ENCODE results near the gene CENPN. TPM values are rescaled to one million over a fixed set of nuclear protein-coding genes. Genes with fewer than 3 reads are reported as not detected.

Gene CENPN
- total RNA-seq, 1 experiment from 2014 or later = 56.6 TPM

DNA sequence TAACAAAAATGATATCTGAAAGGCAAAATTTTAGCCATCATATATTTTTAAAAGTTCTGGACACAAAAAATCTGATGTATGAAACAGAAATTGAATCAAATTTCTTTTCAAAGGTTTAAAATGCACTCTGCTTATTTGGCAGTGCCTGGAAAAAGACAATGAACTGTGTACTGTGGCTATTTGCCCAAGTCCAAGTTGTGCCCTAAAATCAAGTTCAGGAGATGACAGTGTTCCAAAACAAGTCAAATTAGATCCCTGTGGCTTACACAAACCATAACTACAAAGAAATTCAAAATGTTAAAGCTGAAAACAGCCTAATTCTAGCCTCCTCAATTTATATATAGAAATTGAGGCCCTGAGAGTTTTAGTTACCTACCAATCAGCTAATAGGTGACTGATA lies 25.9 kb upstream of the CENPN start:
- DNase-seq (ENCODE audit: low read depth, low spot score) (no peak), ATAC-seq (no peak)
- Histone ChIP-seq H3K27me3 (ENCODE audit: control insufficient read depth, insufficient read depth, low read length) (no peaks in the 10 kb centered on the region), H3K4me3 (ENCODE audit: low read depth in 2 of 2, low read length in 2 of 2) (no peak overlapping the region), H3K4me1 (ENCODE audit: control insufficient read depth, insufficient read depth, low read length) (no peaks in the 10 kb centered on the region), H3K36me3 (ENCODE audit: control insufficient read depth, insufficient read depth, low read length) (no peaks in the 10 kb centered on the region; the same call in 1 of the 2 replicates), H3K9me3 (ENCODE audit: control insufficient read depth, insufficient read depth, low read depth, low read length) (no peaks in the 10 kb centered on the region), H3K27ac (ENCODE audit: low read length) (no peak overlapping the region)
- intact Hi-C loops (cut with micrococcal nuclease; ENCODE audit: unreplicated experiment) (no loop called here), in situ Hi-C loops (cut with HindIII; ENCODE audit: low pct_unique_long_range_greater_than_20kb, low sequenced_read_pairs) (no loop called here)
- TF ChIP-seq, protein P1, sequence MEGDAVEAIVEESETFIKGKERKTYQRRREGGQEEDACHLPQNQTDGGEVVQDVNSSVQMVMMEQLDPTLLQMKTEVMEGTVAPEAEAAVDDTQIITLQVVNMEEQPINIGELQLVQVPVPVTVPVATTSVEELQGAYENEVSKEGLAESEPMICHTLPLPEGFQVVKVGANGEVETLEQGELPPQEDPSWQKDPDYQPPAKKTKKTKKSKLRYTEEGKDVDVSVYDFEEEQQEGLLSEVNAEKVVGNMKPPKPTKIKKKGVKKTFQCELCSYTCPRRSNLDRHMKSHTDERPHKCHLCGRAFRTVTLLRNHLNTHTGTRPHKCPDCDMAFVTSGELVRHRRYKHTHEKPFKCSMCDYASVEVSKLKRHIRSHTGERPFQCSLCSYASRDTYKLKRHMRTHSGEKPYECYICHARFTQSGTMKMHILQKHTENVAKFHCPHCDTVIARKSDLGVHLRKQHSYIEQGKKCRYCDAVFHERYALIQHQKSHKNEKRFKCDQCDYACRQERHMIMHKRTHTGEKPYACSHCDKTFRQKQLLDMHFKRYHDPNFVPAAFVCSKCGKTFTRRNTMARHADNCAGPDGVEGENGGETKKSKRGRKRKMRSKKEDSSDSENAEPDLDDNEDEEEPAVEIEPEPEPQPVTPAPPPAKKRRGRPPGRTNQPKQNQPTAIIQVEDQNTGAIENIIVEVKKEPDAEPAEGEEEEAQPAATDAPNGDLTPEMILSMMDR (IDR thresholded peaks at IDR 0.05) = no peak
- TF ChIP-seq POLR2AphosphoS5 (IDR thresholded peaks at IDR 0.05; ENCODE audit: low read depth, low read length) (no peak), SIN3A (IDR thresholded peaks at IDR 0.05; ENCODE audit: borderline replicate concordance, insufficient read depth, low read depth, low read length) (no peak), TCF7L2 (IDR thresholded peaks at IDR 0.05; ENCODE audit: low read depth, low read length) (no peak)
- TF ChIP-seq, protein P2, sequence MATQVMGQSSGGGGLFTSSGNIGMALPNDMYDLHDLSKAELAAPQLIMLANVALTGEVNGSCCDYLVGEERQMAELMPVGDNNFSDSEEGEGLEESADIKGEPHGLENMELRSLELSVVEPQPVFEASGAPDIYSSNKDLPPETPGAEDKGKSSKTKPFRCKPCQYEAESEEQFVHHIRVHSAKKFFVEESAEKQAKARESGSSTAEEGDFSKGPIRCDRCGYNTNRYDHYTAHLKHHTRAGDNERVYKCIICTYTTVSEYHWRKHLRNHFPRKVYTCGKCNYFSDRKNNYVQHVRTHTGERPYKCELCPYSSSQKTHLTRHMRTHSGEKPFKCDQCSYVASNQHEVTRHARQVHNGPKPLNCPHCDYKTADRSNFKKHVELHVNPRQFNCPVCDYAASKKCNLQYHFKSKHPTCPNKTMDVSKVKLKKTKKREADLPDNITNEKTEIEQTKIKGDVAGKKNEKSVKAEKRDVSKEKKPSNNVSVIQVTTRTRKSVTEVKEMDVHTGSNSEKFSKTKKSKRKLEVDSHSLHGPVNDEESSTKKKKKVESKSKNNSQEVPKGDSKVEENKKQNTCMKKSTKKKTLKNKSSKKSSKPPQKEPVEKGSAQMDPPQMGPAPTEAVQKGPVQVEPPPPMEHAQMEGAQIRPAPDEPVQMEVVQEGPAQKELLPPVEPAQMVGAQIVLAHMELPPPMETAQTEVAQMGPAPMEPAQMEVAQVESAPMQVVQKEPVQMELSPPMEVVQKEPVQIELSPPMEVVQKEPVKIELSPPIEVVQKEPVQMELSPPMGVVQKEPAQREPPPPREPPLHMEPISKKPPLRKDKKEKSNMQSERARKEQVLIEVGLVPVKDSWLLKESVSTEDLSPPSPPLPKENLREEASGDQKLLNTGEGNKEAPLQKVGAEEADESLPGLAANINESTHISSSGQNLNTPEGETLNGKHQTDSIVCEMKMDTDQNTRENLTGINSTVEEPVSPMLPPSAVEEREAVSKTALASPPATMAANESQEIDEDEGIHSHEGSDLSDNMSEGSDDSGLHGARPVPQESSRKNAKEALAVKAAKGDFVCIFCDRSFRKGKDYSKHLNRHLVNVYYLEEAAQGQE (IDR thresholded peaks at IDR 0.05; ENCODE audit: insufficient read depth in 1 of 2, low read depth in 2 of 2, low read length in 1 of 2) = no peak
- ChIA-PET CTCF (no interaction called here), POLR2A (no interaction called here)
- no TSS peak for BruUV-seq (replicated peaks)

DNA sequence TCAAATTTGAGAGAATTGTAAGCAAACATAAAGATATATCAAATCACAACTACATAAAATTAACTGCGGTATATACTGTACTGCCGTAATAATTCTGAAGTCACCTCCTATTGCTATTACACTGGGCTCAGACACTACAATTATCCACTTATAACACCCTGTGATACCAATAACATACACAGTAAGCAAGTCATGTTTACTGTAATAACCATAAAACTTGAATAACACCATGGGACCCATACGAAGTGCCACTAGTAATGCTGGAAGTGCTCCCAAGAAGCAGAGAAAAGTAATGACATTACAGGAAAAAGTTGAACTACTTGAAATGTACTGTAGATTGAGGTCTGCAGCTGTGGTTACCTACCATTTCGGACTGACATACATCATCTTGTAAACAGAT lies 24.4 kb upstream of the CENPN start:
- in situ Hi-C loops (cut with HindIII; ENCODE audit: low pct_unique_long_range_greater_than_20kb, low sequenced_read_pairs) (no loop called here), intact Hi-C loops (cut with micrococcal nuclease; ENCODE audit: unreplicated experiment) (no loop called here)
- no TSS peak for BruUV-seq (replicated peaks)
- no peaks in the 10 kb centered on the region for H3K27me3 ChIP-seq (ENCODE audit: control insufficient read depth, insufficient read depth, low read length)
- no peaks in the 10 kb centered on the region; the same call in 1 of the 2 replicates for H3K36me3 ChIP-seq (ENCODE audit: control insufficient read depth, insufficient read depth, low read length)
- no peak overlapping the region for H3K4me3 ChIP-seq (ENCODE audit: low read depth in 2 of 2, low read length in 2 of 2)
- ChIA-PET POLR2A (no interaction called here), CTCF (no interaction called here)
- DNase-seq (ENCODE audit: low read depth, low spot score) (no peak), ATAC-seq (no peak)
- TF ChIP-seq, protein P1 (IDR thresholded peaks at IDR 0.05) = no peak
- TF ChIP-seq POLR2AphosphoS5 (IDR thresholded peaks at IDR 0.05; ENCODE audit: low read depth, low read length) (no peak), SIN3A (IDR thresholded peaks at IDR 0.05; ENCODE audit: borderline replicate concordance, insufficient read depth, low read depth, low read length) (no peak), TCF7L2 (IDR thresholded peaks at IDR 0.05; ENCODE audit: low read depth, low read length) (no peak)
- TF ChIP-seq, protein P2 (IDR thresholded peaks at IDR 0.05; ENCODE audit: insufficient read depth in 1 of 2, low read depth in 2 of 2, low read length in 1 of 2) = no peak
- H3K9me3 ChIP-seq (ENCODE audit: control insufficient read depth, insufficient read depth, low read depth, low read length) = no peaks in the 10 kb centered on the region
- no peaks in the 10 kb centered on the region for H3K4me1 ChIP-seq (ENCODE audit: control insufficient read depth, insufficient read depth, low read length)
- H3K27ac ChIP-seq (ENCODE audit: low read length) = no peak overlapping the region
